HG03457 (cell line): ENCODE results near the gene TINAGL1.

Source experiments
- ATAC-seq: cut with Tn5 transposase; IDR thresholded peaks from one replicate; pipeline ENCODE4 v1.9.1; 2021; ENCODE audit warnings: moderate number of reproducible peaks; ENCODE audit not compliant: unreplicated experiment

Gene TINAGL1

DNA sequence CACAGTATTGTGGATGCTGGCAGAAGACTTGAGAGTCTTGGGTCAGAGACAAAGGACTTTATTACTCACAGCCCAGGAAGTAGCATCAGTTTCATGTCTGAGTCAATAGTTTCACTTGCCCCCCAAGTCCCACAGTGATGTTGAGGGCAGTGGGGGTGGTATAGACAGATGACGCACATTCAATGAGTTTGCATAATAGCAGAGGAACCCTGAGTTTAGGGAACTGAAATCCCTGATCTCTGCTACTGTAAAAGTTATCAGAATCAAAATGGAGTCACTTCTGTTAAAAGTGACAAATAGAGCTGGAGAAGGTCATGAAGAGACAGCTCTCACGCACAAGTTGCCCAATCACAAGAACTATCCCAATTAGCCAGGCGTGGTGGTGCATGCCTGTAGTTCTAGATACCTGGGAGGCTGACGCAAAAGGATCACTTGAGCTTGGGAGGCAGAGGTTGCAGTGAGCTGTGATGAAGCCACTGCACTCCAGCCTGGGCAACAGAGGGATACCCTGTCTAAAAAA lies 29.7 kb downstream of the TINAGL1 start:
- no peak for ATAC-seq

DNA sequence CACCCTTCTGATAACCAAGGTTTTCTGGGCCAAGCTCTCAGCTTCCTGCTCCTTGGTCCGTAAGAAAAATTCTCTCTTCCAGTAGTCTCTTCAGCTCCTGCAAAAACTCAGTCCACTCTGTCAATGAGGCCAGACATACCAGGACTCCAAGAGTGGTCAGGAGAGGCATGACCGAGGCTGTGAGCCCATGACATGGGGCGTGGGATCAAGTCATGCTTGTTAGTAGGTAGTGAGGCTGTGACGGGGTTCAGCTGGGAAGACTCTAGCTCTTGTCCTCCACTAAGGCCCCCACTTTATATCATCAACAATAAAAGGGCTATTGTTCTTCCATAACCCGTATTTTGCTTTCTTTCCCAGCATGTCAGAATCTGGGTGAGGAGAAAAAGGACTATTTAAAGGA lies 31.0 kb downstream of the TINAGL1 start:
- ATAC-seq, result no peak

DNA sequence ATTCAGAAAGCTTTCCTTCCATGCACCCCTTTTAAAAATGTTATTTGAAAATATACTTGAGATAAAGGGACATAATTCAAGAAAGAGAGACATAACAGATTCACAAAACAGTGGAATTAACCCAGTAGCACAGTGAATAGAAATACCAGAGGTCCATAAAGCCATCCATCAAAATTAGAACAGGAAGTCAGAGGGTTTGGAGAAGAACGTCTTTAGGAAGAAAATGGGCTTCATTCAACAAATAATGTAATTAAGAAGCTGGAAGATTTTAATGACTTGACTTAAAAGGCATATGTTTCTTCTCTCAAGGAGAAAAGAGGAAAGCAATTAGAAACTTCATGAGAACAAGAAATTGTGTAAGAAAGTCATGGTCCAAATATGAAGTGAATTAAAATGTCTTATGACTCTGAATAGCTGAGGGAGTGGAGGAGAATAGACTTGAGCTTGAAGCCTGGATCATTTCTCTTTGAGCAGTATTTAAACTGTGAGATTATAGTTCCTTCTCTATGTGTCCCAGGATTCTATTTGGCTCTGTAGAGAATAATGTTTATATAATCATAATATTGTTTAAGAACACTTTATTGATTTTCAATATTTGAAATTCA lies 33.3 kb downstream of the TINAGL1 start:
- ATAC-seq, result no peak

DNA sequence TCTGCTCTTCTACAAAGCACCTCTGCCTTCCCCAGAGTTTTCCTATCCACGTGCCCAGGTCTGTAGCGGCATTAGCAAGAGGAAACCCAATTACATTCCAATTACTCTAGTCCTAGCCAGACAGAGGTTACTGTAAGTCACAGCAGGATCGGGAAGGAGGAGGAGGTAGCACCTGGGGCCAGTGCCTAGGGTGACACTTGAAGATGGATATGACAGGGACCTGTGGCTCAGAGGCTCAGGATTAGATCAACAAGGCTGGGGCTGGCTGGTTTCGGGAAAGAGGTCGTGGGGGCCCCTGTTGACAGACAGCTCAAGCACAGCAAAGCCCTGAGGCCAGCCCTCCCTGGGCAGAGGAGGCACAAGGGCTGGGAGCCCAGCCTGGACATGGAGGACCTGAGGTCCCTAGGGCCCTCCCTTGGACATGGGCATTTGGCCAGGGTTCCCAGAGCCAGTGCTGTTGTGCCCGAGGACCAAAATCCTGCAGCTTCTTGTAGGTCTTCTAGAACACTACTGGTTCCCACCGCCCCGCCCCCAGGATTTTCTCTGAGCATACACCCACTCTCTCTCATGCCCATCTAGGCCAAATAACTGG lies 38.2 kb downstream of the TINAGL1 start:
- ATAC-seq, result no peak

DNA sequence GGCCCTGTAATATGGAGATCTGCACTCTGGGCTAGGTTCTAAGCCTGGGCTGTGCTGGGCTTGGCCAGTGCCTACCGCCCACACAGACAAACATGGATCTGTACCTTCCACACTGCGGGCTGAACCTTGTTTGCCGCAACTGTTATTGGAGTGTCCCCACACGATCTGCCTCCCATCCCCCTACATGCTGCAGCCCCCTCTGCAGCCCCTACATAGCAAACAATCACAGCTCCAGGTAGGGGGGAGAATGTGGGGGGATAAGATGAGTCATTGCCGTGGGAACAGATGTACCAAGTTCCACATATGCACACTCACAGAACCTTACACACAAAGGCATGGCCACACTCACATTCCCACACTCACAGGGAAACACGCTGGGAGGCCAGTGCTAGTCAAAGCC lies 39.1 kb downstream of the TINAGL1 start:
- ATAC-seq, result no peak

DNA sequence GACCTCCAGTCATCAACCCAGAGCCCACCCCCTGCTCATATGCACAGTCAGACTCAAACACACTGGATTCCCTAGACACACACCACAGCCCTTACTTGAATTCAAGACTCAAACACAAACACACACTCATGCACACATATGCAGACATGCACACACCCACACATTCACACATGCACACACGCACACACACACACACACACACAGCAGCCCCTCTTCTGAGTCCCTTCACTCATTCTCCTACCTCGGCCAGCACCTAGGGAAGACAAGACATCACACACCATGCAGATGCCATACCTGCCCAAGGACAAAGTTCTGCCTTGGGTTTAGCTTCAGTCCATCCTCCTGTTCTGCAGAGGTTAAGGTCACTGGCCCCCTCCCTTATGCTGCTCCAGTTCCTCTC lies 39.6 kb downstream of the TINAGL1 start:
- no peak for ATAC-seq

DNA sequence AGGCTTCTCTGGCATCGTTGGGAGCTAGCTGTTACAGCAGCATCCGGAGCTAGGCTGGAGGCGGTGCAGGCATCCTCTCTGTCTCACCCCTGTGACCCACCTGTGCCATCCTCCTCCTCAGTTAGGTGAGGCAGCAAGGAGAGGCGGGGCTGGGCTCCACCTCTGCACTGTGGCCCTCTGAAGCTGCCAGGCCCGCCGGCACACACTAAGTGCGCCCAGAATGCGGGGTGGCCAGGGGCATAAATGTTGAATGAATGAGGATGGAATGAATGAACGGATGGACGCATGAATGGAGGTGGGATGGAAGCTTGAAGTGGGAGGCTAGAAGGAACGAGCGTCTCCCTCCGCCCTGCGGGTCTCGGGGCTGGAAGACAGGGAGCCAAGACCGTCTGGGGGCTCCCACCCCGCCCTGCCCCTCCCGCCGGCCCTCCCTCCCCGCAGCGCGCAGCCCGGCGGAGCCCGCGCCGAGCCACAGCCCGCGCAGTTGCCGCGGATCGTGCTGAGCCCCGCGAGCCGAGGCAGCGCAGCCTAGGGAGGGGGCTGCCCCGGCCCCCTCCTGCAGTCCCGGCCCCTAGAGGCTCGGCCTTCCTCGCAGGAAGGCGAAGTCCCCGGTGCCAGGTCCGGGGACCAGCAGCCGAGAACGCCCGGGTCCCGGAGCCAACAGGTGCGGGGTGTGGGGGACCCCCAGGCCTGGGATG lies 41.1 kb downstream of the TINAGL1 start, which contains the start of gene HCRTR1:
HCRTR1 (plus strand) TSS at position 472 of the 698 bp plus-strand sequence. CDS start 1,504 bp downstream, outside the sequence.
- ATAC-seq, result no peak

DNA sequence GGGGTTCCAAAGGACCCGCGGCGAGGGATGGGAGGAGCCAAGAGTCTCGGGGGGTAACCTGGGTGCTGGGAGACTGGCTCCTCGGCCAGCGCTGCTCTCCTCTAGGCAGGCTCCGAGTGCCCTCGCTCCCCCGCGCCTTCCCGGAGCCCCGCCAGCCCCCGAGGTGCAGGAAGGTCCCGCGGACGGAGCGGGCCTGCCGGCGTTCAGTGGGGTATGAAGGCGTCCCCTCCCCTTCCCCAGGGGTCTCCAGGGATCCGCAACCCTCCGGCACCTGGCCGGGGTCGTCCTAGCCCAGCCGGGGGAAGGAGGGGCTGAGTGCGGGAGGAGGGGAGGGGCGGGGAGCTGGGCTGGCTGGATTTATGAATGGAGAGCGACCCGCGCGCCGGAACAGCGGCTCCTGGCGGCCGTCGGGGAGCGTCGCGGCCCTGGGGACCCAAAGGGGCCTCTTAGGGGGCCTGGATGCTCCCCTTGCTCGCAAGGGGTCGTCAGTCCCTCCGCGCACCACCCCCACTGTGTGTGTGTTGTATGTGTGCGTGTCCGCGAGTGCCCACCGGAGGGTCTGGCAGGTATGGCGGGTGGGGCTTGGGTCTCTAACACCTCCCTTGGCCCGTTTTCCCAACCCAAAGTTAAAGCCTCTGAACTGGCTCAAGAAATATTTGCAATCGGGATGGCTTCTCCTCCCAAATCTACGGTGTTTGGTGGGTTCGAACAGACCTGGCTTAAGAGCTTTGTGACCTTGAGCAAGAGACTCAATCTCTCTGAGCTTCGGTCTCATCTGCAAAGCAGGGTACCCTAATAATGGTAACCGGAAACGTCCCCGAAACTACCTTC lies 41.8 kb downstream of the TINAGL1 start:
- no peak for ATAC-seq

DNA sequence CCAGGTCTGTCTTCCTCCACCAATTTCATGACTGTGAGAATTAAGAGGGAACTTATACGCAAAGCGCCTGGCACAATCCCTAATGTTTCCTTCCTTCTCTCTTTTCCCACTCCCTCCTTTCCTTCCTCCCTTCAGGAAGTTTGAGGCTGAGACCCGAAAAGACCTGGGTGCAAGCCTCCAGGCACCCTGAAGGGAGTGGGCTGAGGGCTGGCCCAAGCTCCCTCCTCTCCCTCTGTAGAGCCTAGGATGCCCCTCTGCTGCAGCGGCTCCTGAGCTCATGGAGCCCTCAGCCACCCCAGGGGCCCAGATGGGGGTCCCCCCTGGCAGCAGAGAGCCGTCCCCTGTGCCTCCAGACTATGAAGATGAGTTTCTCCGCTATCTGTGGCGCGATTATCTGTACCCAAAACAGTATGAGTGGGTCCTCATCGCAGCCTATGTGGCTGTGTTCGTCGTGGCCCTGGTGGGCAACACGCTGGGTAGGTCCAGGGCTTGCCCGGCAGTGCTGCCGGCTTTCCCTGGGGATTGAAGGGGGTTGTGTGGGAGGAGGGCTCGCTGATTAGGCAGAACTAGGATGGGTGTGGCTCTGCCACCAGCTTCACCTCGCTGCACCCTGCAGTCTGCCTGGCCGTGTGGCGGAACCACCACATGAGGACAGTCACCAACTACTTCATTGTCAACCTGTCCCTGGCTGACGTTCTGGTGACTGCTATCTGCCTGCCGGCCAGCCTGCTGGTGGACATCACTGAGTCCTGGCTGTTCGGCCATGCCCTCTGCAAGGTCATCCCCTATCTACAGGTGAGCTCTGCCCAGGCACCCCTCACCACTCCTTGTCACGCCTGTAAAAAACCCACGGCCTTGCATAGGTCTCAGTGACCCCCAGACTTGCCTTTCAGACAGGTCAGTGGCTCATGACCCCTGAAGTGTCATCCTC lies 42.9 kb downstream of the TINAGL1 start:
- no peak for ATAC-seq

DNA sequence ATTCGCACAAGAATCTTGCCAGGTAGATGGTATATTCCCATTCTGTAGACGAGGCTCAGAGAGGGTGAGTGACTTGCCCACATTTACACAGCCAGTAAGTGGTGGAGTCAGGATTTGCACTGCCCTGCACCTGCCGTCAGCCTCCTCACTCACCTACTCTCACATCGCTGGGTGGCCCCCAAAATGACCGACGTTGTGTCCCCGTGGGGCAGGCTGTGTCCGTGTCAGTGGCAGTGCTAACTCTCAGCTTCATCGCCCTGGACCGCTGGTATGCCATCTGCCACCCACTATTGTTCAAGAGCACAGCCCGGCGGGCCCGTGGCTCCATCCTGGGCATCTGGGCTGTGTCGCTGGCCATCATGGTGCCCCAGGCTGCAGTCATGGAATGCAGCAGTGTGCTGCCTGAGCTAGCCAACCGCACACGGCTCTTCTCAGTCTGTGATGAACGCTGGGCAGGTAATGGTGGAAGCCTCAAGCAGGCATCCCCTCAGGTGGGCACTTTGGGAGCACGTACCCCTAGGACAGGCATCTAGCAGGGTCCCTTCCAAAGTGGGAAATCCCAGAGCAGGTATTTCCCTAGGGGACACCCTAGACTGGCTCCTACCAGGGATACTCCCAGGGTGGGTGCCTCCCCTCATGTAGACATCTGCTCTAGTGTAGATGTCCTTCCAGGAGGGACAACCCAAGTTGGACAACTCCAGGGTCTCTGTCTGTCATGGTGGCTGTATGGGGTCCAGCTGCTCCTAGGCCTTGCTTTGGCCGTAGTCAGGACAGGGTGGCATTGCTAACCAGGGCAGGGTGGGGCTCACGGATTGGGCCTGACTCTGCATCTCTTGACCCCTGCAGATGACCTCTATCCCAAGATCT lies 44.5 kb downstream of the TINAGL1 start:
- no peak for ATAC-seq

DNA sequence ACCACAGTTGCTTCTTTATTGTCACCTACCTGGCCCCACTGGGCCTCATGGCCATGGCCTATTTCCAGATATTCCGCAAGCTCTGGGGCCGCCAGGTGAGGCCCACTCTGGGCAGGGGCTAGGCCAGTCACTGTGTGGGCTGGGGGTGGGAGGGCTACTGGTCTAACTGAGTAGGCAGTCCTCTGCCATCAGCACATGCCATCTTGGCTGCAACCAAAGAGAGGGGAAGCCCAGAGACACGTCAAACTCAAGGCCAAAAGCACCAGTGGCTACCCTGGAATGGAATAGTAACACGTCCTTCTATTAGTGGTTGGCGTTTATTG lies 45.1 kb downstream of the TINAGL1 start:
- ATAC-seq, result no peak

DNA sequence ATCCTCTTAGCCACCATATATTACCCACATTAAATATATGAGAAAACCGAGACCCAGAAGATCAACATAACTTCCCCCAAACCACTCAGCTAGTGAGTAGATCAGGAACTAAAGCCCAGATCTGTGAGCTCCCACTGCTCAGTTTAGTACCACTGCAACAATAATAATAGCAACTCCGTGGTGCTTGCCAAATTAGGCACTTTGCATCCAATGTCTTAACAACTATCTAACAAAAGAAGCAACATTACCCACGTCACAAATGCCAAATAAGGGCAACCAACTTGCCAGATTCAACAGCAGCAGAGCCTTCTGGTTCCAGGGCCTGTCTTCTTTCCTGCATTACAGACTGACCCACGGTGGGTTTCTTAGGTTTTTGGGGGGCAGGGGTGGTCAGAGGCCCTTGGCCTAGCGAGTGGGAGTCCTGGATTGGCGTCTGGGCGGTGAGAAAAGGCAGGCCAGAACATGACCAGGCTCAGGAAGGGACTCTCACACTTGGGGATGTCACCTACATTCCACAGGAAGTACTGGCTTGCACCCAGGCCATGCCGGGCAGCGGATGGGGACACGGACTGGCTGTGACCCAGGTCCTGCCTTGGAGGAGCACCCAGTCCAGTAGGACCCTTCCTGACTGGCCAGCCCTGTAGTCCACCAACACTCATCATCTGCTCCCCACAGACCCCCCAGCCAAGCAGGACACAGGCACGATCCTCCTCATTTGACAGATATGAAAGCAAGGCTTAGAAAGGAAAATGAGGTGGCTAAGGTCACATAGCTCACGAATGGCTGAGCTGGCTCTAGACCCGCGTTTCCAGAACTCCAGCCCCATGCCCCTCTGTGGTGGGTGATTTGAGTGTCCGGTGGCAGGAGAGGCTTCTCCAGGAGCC lies 45.8 kb downstream of the TINAGL1 start:
- no peak for ATAC-seq

DNA sequence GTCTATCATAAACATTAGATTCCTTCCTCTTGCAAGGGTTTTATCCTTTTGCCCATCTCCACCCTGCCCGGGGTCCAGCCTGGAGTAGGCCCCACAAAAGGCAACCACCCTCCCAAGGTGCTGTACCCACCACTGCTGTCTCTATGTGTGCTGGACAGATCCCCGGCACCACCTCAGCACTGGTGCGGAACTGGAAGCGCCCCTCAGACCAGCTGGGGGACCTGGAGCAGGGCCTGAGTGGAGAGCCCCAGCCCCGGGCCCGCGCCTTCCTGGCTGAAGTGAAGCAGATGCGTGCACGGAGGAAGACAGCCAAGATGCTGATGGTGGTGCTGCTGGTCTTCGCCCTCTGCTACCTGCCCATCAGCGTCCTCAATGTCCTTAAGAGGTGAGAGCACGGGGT lies 47.0 kb downstream of the TINAGL1 start:
- ATAC-seq, result no peak

DNA sequence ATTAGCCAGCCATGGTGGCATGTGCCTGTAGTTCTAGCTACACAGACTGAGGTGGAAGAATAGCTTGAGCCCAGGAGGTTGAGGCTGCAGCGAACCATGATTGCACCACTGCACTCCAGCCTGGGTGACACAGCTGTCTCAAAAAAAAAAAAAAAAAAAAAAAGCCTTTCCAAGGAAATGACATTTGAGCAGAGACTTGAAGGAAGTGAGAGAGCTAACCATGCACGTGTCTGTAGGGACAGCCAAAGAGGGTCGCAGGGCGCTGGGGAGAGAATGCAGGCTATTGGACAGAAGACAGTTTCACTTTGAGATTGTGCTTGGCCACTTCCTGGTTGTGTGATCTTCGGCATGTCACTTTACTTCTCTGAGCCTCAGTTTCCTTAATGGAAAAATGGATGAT lies 48.0 kb downstream of the TINAGL1 start:
- ATAC-seq, result no peak

DNA sequence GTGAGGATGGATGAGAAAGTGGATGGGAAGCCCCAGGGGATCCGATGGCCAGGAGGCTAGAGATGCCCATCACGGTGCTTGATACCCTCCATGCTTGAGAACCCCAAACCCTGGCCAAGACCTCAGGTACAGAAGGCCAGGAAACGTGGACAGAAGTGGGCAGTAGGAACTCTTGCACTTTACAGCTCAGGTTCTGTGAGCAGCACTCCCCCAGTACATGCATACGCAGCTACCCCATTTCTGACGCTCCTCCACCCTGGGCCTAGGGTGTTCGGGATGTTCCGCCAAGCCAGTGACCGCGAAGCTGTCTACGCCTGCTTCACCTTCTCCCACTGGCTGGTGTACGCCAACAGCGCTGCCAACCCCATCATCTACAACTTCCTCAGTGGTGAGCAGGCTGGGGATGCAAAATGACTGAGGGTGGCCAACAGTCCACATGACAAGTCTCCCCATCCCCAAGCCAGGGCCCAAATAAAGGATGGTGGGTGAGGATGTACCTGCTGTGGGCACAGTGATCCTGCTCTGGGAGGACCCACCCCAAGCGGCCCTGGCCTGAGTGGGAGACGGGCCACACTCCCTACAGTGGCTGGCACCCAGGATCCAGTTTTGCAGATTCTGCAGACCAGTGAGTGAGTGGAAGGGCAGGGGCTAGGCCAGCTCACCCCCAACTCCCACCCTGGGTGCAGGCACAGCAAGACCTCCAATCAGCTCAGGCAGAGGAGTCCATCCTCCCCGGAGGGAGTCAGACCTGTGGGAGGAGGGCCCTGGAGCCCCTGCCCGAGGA lies 48.6 kb downstream of the TINAGL1 start:
- no peak for ATAC-seq

DNA sequence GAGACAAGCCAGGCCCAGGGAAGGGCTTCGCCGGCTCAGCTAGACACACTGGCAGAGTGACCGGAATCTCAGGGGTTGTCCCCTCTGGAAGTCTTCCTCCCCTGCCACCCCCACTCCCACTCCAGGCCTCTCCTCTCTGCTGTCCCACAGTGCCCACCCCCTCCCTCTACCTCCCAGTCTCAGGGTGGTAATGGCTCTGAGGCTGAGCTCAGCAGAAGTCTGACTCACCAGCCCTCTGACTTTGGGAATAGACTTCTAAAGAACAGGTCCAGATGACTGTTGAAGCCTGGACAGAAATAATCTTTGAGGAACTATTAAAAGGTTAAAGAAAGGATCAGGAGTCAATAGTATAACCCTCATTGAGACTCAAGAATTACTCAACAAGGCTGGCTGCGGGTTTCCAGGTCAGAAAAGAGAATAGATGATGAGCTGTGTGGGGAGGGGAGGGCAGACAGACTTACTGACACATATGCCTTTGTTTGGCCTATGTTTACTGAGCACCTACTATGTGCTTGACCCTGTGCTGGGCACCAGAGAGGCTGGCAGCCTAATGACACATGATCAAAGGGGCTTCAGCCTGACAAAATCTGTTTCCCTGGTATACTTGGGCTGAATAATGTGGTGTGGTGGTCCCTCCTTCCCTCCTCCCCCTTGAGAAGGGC lies 49.4 kb downstream of the TINAGL1 start:
- no peak for ATAC-seq
